HL-60/S4 (cell line): ENCODE data around the gene SYT2.

Experiments used
- in situ Hi-C: fragments of 300-500 bp; cut with MboI; formaldehyde crosslinking; loops from 2 replicates; pipeline ENCODE4 v1.14.3; 2022; ENCODE audit warnings: low sequenced_read_pairs

Gene SYT2

DNA sequence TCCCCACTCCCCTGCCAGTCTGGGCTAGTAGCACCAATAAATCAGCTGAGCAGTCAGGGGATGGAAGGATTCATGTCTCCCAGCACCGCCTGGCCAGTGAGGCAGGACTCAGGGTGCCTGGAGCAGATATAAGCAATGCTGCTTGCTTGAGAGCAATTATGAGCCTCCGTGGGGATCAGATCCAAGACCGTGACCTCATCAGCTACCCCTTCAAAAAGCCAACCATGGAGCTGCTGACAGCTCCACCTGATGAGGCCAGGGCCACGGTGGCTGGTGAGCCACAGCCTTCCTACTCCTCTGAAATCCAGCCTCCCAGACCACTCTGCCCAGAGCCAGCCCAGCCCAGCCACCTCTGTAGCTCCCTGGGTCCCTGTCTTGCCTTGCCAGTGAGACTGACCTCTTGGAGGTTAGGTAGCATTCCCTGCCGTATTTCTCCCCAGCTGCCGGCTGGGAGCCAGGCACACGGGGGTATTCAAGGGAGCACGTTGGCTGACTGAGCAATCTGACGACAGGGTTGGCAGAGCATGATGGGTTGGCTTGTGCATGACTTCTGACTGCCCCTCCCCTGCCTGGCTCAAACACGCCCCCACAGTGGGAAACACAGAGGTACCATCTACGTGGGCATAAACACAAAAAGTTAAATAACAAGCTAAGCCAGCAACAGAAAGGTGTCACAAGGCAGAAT is 28.4 kb downstream of the SYT2 start:
- in situ Hi-C loops, result no loop called here

DNA sequence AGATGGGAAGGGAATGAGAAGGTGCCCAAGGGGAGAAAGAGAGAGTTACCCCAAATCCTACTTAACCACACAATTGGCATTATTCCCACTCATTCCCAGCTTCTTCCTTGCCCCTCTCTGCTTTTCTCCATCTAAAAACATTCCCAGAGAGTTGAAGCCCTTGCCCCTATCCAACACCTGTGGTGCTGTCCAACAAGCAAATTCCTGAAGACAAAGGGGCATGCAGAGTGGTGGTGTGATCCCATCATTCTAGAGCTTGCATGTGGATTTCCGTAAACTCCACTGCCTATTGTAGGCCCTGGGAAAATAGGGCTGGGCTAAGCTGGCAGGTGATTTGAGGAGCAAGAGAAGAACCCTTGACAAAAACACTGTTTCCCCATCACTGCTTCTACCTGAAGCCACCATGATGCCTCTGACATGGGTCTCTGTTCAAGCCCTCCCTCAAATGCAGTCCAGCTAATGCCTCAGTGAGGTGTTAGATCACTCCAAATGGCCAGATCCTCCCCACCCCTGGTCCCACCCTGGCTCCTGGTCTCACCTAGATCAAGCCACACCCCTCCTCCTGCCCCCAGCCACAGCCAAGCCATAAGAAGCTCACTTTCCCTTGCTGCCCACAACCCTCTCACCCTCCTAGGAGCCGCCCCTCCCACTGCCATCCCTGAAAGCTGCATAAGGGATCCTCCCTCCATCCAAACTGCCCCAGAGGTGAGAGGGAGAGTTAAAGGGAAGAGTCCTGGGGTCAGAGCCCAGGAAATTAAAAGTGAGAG is 29.5 kb downstream of the SYT2 start:
- in situ Hi-C loops, result no loop called here

DNA sequence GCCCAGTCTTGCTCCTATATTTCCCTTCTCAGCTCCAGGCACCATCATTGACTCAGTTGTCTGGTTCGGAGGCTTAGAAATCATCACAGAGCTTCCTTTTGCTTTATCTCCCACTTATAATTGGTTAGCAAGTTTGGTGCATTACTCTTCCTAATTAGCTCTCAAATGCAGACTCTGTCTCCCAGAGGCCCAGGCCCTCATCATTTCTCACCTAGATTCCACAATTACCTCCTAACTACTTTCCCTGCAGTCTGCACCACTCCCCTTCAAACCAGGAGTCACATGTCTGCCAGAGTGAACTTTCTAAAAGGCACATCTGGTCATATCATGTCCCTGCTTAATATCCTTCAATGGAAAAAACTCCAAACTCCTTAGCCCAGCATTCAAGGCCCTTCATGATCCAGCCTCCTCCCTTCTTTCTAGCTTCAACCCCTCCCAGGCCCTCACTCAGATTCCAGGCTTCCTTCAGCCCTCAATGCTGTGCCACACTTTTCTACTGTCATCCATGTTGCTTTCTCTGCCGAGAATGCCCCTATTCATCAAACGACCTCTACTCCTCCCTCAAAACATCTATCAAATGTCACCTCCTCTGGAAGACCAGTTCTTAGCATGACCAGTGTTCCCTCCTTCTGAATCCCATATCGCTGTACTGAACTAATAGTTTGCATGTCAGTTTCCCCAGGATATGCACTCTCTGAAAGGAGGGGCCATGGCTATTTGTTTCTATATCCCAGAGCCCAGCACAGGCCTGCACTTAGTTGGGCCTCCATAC is 30.7 kb downstream of the SYT2 start:
- in situ Hi-C loops, result no loop called here

DNA sequence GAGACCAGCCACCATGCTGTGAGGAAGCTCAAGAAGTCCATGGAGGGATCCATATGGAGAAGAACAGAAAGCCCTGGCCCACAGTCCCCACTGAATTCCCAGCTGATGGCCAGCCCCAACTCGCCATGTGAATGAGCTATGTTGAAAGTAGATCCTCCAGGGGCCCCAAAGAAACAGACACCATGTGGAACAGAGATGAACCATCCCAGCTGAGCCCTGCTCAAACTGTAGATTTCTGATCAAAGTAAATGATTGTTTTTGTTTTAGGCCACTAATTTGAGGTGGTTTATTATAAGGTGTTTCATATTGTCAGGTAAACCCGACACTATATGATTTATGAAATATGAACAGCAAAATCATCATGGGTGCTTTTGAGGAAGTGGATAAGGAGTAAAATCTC is 32.8 kb downstream of the SYT2 start:
- in situ Hi-C loops, result no loop called here

DNA sequence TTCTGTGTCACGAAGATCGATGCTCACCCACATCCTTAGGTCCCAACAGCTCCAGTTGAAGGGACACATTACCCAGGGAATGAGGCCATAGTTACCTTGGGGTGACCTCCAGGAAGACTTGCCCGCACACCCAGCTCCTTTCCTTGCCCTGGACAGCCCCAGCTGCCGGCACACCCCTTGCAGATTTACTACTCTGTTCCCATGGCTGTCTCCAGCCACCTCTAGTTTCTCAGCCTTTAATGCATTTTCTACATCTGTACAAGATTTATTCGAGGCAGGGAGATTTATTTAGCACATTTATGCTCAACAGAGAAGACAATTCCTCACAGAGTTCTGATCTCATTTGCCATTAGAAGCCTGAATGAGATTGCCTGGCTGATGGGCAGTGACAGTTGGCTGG is 36.7 kb downstream of the SYT2 start:
- in situ Hi-C loops, result no loop called here

DNA sequence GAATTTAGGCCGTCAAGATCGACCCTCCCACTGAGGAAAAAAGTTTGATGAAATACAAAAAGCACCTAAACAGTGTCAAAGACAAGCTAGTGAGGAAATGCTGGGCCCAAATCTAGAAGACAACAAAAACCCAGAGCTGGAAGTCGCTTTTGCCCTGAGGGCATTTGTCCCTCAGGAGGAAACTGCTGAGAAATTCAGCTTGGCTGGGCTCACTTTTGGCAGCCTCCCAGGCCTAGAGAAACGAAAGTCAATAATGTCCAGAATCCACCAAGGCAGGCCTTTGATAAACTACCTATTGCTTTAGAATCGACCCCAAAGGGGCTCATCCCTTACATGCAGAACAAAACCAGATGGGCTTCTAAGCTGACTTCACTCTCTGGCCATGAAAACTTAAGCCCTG is 38.9 kb downstream of the SYT2 start:
- in situ Hi-C loops, result no loop called here

DNA sequence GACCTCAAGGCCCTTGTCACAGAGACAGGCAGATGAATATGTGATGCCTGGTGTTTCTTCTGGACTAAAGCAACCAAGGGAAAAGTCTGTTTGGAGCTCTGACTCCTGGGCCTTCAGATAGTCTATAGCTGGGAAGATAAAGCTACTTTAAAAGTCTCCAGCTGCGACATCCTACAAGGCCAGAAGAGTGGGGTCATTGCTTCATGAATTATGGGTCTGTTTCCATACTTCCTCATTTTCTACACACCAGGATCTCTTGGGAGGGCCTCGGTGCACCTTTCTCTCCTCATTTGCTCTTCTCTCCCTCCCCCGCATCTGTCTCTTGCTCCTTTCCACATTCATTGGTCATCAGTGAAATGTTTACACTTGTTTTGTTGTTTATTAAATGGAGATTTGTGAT is 44.8 kb downstream of the SYT2 start:
- in situ Hi-C loops, result no loop called here

DNA sequence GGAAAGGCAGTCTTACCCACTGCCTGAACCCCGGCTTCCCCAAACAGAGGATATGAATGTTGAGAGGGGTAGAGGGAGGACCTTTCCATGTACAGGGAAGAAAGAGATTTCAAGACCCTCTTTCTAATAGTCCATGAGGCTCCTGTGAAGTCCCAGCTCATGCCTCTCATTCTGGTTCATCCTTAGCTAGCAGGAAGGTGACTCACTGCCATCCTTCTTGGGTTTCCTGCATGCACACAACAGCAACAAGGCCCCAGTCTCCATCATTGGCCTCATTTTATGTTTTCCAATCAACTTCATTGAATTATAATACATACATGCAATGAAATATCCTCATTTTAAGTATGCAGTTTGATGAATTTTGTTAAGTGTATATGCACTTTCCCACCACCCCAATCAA is 46.2 kb downstream of the SYT2 start:
- in situ Hi-C loops, result no loop called here

DNA sequence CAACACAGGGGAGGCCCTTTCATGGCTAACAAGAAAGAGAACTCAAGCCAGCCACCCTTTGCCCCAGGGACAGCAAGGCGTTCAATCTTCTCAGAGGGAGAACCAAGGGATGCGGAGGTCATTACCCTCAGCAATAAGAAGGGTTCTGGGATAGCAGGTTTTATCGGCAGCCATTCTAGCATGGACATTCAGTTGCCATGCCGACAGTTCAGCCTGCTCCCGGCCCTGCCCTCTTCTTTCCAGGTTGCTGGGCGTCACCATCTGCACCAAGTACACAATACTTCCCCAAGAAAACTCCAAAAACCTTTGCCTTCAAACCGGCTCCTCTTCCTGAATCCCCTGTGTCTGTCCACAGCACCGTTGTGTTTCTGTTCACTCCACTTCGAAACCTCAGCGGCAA is 47.1 kb downstream of the SYT2 start:
- in situ Hi-C loops, result no loop called here

DNA sequence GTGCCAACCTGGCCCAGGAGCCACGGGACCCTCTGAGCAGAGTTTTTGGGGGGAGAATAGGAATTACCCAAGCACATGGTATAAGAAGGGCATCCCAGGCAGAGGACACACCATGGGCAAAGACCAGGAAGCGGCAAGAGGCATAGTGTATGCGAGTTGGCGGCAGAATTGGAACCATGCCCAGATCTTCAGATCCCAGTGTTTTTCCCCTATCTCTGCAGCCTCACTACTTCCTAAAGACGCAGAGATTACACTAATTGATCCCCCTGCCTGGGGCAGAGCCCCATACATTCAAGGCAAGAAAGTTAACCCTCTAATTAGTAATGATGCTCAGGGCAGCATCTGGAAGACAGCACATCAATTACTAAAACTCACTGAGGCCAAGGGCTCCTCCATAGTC is 48.2 kb downstream of the SYT2 start:
- in situ Hi-C loops, result no loop called here

DNA sequence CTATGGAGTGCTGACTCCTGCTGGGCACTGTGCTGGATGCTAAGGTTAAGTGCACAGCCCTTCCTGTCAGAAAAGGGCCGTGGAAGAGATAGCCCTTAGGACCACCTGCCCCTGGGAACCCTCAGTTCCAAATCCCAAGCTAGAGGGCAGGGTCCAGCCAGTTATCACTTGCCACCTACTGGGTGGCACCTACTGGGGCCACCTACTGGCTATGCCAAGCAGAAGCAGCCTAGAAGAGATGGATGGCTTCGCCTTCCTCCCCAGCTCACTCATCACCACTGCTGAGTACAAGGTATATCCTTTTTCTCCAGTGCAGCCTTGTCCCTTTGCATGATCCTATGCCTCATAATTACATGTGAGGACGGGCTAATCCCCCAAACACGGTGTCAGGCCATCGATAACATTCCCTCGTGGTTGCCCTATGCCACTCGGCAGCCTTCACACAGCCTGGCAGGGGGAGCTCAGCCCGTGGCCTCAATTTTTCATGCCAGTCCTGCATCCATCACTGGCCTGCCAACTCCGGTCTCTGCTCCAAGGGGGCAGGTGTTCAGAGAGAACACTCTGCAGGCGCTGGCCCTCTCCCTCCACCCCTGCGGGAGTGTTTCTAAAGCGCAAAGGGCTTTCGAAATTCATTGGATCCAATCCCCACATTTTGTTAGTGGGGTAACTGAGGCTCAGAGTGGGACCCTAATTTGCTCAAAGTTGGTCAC is 49.0 kb downstream of the SYT2 start:
- in situ Hi-C loops, result no loop called here

DNA sequence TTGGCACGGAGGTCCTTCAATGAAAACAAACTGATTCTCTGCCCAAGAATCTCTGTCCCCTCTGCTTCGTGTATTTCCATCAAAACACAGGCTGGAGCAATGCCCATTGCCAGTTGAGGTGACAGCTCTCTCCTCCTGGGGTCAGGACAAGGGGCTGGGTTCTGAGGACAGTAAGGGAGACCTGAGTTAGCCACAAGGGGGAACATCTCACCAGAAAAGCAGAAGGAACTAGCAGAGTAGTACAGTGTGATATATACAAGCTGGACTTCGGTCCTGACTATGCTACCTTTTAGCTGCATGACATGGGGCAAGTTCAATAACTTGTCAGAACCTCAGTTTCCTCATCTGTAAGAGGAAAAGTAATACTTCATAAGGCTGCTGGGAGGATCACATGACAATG is 50.3 kb downstream of the SYT2 start:
- in situ Hi-C loops, result no loop called here

DNA sequence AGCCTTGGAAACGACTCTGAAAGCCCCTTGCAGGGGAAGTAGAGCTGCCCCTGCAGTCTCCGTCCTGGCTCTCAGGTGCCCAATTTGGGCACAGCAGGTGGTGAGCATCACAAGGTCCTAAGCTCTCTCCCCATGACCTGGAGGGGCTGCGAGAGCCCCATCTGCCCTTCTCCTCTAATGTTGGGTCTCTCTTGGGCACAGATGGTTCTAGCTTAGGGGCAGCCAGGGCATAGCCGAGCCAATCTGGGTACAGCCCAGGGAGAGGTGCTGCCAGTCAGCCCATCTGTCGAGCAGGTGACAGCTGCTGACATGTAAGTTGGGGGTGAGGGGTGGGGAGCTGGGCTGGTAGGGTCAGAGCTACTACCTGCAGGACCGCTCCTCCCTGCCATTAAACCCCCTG is 50.7 kb downstream of the SYT2 start:
- in situ Hi-C loops, result no loop called here

DNA sequence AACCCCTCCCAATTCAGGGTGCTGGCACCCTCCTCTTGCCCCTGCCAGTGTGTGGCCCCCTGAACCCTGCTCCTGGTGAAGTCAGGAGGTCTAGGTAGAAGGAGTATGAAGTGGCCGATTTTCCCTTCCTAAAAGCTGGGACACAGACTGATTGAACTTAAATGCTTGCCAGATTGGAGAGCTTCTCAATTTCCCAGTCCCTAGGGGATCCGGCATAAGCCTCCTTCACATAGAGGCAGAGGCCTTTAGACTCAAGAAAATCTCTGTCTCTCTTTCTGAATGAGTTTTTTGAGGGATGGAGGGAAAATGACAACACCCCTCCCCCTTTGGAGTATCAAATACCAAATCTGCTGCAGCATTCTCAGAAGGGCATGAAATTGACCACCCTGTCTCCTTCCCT is 51.5 kb downstream of the SYT2 start:
- in situ Hi-C loops, result no loop called here

DNA sequence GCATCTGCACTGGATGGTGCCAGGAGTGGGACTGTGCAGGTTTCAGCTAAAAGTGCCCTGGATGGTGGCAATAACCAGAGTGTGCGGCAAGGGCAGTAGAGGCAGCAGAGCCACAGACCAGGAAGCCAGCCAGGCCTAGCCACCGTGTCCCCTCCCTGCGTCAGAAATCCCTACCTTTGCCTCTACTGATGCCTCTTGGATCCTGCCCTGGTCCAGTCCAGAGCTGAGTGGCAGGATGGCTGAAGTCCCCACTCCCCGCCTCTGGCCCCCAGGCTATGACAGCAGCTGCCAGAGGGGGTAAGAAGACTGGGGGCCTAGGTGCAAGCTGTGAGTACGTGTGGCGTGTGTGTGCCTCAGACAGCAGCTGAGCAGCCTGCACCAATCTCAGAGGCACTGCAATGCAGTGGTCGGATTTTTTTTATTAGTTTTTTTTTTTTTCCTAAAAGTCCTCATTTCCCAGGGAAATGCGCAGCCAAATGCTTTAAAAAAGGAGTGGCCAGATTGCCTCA is 51.9 kb downstream of the SYT2 start:
- in situ Hi-C loops, result no loop called here

DNA sequence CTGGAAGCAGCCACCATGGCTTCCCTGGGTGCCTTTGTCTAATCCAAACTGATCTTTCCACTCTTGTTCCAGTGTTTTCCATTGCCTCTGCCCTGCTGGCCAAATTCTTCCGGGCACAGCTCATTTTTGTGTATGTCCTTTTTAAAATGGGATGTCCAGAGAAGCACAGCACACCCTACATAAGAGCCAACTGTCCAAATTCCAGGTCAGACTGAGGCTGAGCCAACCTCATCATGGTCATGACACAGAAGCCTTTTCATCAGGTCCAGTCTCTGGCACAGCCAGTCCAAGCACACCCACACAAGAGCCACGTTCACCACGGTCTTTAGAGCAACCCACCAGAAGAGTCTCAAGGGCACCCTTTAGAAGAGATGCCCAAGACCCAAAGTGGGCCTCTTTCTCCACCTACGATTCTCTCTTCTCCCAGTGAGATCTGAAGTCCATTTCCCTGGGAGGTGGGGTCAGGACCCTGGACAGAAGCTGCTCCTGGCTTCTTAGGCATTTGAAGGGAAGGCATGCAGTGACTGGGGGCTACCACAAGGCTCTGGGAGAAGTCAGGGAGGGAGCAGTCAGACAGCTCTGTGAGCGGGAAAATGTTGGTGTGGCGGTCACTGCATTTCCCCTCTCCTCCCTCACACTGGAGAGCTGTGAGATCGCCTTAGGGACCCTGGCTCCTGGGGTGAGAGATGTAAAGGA is 53.2 kb downstream of the SYT2 start:
- in situ Hi-C loops, result no loop called here

DNA sequence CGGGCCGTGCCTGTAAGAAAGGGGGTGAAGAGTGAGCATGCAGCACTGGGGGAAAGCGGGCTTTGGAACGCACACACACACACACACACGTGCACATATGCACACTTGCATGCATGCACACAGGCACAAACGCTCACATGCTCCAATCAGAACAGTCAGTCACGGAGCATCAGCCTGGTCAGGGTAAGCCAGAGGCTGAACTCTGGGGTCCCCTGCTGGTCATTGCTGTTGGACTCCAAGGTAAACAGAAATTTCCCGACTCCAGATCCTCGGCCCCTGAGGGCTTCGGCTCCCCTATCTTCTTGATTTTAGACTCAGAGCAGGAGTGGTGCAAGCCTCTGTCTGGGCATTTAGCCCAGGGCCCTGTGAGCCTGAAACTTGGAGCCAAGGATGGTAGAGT is 54.2 kb downstream of the SYT2 start:
- in situ Hi-C loops, result no loop called here

DNA sequence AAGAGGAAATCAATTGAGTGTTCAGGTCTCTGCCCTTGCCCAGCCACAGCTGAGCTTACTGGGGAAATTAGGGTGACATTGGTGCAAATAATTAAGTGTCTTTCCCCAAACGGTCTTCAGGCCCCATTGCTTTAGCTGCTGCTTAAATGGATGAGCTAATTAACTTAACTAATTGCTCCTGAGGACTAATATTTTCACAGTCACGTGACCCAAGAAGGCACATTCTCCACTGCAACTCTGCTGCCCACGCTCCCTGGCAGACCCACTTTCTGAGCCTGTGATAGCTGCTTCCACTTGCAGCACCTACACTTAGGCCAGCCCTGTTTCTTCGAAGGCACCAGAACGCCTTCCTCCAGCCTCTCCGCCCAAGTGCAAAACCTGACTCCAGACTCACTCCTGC is 56.2 kb downstream of the SYT2 start:
- in situ Hi-C loops, result no loop called here

DNA sequence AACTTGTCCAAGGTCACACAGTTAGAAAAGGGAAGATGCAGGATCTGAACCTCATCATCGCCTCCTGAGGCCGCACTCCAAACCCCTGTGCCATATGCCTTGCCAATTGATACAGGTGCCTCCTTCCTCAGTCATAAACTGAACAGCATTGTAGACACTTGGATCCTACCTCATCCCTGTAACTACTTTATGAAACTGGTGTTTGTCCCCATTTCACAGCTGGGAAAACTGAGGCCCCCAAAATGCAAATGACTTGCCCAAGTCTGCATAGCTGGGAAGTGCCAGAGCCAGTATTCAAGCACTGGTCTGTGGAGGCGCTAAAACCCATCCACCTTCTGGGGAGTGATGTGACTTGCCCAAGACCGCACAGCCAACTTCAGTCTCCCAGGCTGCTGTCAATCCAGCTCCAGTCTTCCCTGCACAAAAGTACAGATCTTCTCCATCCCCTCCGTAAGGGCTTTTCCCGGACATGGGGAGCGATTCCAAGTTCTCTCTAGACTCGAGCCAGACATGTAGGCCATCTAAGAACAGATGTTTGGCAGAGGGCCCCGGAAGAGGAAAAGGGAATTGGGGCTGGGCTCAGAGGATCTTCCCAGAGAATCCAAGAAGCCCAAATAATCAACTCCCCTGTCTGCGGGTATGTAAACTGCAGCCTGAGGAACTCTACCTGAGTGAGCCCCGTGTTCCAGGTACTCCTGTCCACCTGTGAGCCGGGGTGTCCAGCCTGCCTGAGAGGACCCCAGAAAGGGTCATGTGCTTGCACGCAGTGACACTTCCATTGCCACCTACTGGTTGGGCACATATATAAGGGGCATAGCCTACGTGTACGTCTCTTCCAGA is 60.5 kb downstream of the SYT2 start:
- in situ Hi-C loops, result no loop called here
